Fibroblast of villous mesenchyme (primary cell): Measurements from ENCODE around the gene PPFIA2. TPM values are rescaled to one million over a fixed set of nuclear protein-coding genes. Genes with fewer than 3 reads are reported as not detected.

ENCODE experiments used
- DNase-seq: peaks from one replicate; pipeline ENCODE4 v3.0.0-alpha.2; 2010; ENCODE audit warnings: low read depth
- H3K4me3 ChIP-seq: 2 replicates; pipeline ENCODE4 v1.5.1; 2011; ENCODE audit warnings: low read depth, mild to moderate bottlenecking, low read length
- total RNA-seq: library from RNA; depleted of rRNA; stranded (reverse); fragments of >200 nt; gene quantifications from 2 replicates; pipeline ENCODE4 v1.2.3, GENCODE V29; 2012
- TF ChIP-seq, protein P1 (sequence below): IDR thresholded peaks from 2 replicates; pipeline ENCODE4 v1.5.1; 2012; ENCODE audit warnings: low read depth, mild to moderate bottlenecking, low read length; ENCODE audit not compliant: insufficient read depth

Gene PPFIA2
- total RNA-seq, 1 donor = 4.7 TPM

GRCh38 chr12:81517296-81517695, 241.9 kb downstream of the PPFIA2 start:
- H3K4me3 ChIP-seq = no peak overlapping the region
- TF ChIP-seq, protein P1, sequence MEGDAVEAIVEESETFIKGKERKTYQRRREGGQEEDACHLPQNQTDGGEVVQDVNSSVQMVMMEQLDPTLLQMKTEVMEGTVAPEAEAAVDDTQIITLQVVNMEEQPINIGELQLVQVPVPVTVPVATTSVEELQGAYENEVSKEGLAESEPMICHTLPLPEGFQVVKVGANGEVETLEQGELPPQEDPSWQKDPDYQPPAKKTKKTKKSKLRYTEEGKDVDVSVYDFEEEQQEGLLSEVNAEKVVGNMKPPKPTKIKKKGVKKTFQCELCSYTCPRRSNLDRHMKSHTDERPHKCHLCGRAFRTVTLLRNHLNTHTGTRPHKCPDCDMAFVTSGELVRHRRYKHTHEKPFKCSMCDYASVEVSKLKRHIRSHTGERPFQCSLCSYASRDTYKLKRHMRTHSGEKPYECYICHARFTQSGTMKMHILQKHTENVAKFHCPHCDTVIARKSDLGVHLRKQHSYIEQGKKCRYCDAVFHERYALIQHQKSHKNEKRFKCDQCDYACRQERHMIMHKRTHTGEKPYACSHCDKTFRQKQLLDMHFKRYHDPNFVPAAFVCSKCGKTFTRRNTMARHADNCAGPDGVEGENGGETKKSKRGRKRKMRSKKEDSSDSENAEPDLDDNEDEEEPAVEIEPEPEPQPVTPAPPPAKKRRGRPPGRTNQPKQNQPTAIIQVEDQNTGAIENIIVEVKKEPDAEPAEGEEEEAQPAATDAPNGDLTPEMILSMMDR = no peak
- DNase-seq = no peak

DNA sequence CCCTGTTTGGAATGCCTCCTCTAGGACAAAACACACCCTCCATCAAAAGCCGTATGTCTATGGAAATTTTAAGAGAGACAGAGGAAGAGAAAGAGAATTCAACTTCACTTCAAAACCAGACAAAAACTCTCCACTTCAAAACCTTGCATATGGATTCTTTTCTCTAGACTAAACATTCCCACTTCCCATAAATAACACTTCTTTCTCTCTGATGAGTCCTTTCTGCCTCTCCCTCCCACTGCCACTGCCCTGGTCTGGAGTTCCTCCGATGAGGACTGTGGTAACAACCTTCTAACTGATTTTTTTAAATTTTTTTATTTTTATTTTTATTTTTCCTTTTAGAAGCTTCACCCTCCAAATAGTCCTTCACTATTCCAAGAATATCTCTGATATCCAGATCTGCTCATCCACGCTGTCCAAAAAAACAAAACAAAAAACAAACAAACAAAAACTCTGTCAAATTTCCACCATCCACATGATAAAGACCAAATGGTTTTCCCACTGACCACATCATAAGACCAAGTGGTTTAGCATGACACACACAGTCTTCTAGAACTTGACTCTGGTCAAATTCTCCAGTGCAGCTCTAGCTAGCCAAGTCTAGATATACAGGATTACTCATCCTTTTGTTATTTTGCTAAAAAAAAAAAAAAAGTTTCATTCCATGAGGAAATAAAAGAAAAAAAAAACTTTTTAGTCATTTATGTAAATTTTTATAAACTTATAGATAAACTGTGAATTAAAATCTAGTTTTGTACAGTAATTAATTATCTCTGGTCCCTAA, 256.0 kb downstream of the PPFIA2 start:
- peak; percentile 77 for DNase-seq
- TF ChIP-seq, protein P1 = no peak

GRCh38 chr12:81500788-81501187, 258.4 kb downstream of the PPFIA2 start:
- DNase-seq = no peak
- TF ChIP-seq, protein P1 = no peak

More for the DNA sequence above, 256.0 kb downstream of the PPFIA2 start:
- no peak overlapping the region for H3K4me3 ChIP-seq

DNA sequence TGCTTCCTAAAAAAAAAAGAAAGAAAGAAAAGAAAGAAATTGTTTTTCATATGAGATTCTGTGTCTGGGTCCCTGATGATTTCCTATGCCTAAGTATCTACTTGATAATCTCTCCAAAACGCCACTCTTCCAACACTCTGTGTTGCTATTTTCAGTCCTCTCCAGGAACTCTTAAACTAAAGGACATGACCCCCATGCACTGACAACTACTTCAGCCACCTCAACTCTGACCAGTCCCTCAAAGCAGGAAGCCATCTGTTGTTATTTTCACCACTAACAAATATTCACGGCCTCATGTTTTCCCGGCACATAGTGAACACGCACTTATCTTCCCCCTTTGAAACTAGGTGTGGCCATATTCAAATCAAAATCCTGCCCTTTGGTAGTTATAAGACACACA, 259.3 kb downstream of the PPFIA2 start:
- TF ChIP-seq, protein P1 = no peak
- no peak overlapping the region for H3K4me3 ChIP-seq
- no peak for DNase-seq

More at GRCh38 chr12:81500788-81501187, 258.4 kb downstream of the PPFIA2 start:
- no peak overlapping the region for H3K4me3 ChIP-seq

DNA sequence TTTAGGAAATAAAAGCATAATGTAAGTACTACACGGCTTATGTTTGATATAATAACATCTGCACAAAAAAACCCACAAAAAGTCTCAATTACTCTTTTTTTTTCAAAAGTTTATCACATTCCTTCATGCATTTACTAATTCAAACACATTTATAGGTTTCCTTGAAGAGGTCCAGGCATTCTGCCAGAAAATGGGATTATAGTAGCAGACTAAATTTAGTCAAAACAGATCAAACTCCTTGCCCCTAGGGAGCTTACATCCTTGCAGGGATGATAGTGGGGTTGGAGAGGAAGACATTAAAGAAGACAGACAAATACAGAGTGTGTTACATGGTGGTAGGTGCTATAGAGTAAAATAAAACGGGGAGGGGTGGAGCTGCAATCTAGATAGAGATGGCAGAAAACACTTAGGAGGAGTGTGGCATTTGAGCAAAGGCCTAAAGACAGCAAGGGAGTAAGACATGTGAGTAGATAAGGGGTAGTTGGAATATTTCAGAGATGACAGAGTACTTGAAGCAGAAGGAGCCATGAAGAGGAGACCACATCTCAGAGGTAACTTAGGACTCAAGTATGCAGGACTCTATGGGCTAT, 266.9 kb downstream of the PPFIA2 start:
- H3K4me3 ChIP-seq = no peak overlapping the region
- TF ChIP-seq, protein P1 = no peak
- DNase-seq = peak; percentile 31

DNA sequence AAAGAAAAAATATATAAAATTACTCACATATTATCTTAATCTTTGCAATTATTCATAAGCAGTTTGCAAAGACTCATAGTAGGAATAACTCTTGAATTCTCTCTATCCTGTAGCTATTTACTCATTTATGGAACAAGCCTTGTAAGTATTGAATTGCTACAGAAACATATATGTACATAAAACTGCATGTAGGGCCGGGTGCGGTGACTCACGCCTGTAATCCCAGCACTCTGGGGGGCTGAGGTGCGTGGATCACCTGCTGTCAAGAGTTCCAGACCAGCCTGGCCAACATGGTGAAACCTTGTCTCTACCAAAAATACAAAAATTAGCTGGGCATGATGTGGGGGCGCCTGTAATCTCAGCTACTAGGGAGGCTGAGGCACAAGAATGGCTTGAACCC, 286.2 kb downstream of the PPFIA2 start:
- no peak for DNase-seq
- TF ChIP-seq, protein P1 = no peak

More for the DNA sequence above, 286.2 kb downstream of the PPFIA2 start:
- no peak overlapping the region for H3K4me3 ChIP-seq
